Trophoblast cell (in vitro differentiated cells and primary cell): ENCODE measurements around the gene MOXD1.

Experiments used
- DNase-seq, 2 donors: peaks; one replicate each; pipeline ENCODE4 v3.0.0-alpha.2; 2016
- H2AFZ ChIP-seq: 2 replicates; pipeline ENCODE4 v1.6.1; 2013; ENCODE audit warnings: low read length, moderate library complexity, mild to moderate bottlenecking; ENCODE audit not compliant: insufficient read depth, poor library complexity
- H2AK5ac ChIP-seq: 2 replicates; pipeline ENCODE4 v1.6.1; 2013; ENCODE audit warnings: mild to moderate bottlenecking, low read length
- H2BK120ac ChIP-seq: 2 replicates; pipeline ENCODE4 v1.6.1; 2013; ENCODE audit warnings: low read length, mild to moderate bottlenecking, moderate library complexity; ENCODE audit not compliant: insufficient read depth, poor library complexity
- H2BK12ac ChIP-seq: 2 replicates; pipeline ENCODE4 v1.6.1; 2013; ENCODE audit warnings: mild to moderate bottlenecking, low read length, moderate library complexity
- H2BK5ac ChIP-seq: 2 replicates; pipeline ENCODE4 v1.6.1; 2013; ENCODE audit warnings: low read length, low read depth, moderate library complexity, mild to moderate bottlenecking; ENCODE audit not compliant: poor library complexity
- H3K14ac ChIP-seq: 2 replicates; pipeline ENCODE4 v1.6.1; 2013; ENCODE audit warnings: mild to moderate bottlenecking, low read length
- H3K18ac ChIP-seq: 2 replicates; pipeline ENCODE4 v1.6.1; 2013; ENCODE audit warnings: mild to moderate bottlenecking, low read length
- H3K23ac ChIP-seq: 2 replicates; pipeline ENCODE4 v1.6.1; 2013; ENCODE audit warnings: low read length
- H3K27ac ChIP-seq: 2 replicates; pipeline ENCODE4 v1.5.1; 2013; ENCODE audit warnings: low read depth, mild to moderate bottlenecking, inconsistent platforms, low read length, moderate library complexity
- H3K27me3 ChIP-seq: 2 replicates; pipeline ENCODE4 v1.6.1; 2013; ENCODE audit warnings: inconsistent platforms, mild to moderate bottlenecking, low read length, moderate library complexity; ENCODE audit not compliant: insufficient read depth
- H3K36me3 ChIP-seq, 2 experiments: 1 replicate in 1 of 2; 2 replicates in 1 of 2; pipeline ENCODE4 v1.6.1; 2013; ENCODE audit warnings: low read length in 2 of 2, mild to moderate bottlenecking in 2 of 2, moderate library complexity in 1 of 2; ENCODE audit not compliant: insufficient read depth in 2 of 2, control insufficient read depth in 1 of 2
- H3K4ac ChIP-seq: 2 replicates; pipeline ENCODE4 v1.6.1; 2013; ENCODE audit warnings: low read depth, mild to moderate bottlenecking, low read length, moderate library complexity
- H3K4me1 ChIP-seq, 2 experiments: 1 replicate in 1 of 2; 2 replicates in 1 of 2; pipeline ENCODE4 v1.6.1; 2013; ENCODE audit warnings: low read length in 2 of 2, mild to moderate bottlenecking in 2 of 2, moderate library complexity in 1 of 2; ENCODE audit not compliant: insufficient read depth in 2 of 2, control insufficient read depth in 1 of 2
- H3K4me2 ChIP-seq: 2 replicates; pipeline ENCODE4 v1.6.1; 2013; ENCODE audit warnings: inconsistent platforms, mild to moderate bottlenecking, low read length, moderate library complexity
- H3K4me3 ChIP-seq: 2 replicates; pipeline ENCODE4 v1.5.1; 2013; ENCODE audit warnings: mild to moderate bottlenecking, low read depth, low read length, inconsistent platforms
- H3K79me1 ChIP-seq: one replicate; pipeline ENCODE4 v1.6.1; 2013; ENCODE audit warnings: low read length
- H3K79me2 ChIP-seq: 2 replicates; pipeline ENCODE4 v1.6.1; 2013; ENCODE audit warnings: low read length, mild to moderate bottlenecking; ENCODE audit not compliant: control insufficient read depth, insufficient read depth, poor library complexity
- H3K9ac ChIP-seq: 2 replicates; pipeline ENCODE4 v1.6.1; 2013; ENCODE audit warnings: mild to moderate bottlenecking, low read length
- H3K9me3 ChIP-seq: 2 replicates; pipeline ENCODE4 v1.6.1; 2013; ENCODE audit warnings: low read depth, mild to moderate bottlenecking, control low read depth, inconsistent platforms, low read length; ENCODE audit not compliant: insufficient read depth
- H4K12ac ChIP-seq: 2 replicates; pipeline ENCODE4 v1.6.1; 2013; ENCODE audit warnings: low read depth, mild to moderate bottlenecking, low read length, moderate library complexity
- H4K8ac ChIP-seq: 2 replicates; pipeline ENCODE4 v1.6.1; 2013; ENCODE audit warnings: low read depth, mild to moderate bottlenecking, low read length, moderate library complexity
- H4K91ac ChIP-seq: one replicate; pipeline ENCODE4 v1.6.1; 2013; ENCODE audit warnings: low read depth, mild to moderate bottlenecking, low read length, moderate library complexity
- WGBS: extraction: QIAGEN DNeasy Blood & Tissue Kit; methylation state at CpG from one replicate; pipeline ENCODE4 v1.1.7; 2013; ENCODE audit warnings: missing lambda C conversion rate; ENCODE audit not compliant: insufficient read length, insufficient coverage; ENCODE audit errors: extremely low coverage; 5-methylcytosine and 5-hydroxymethylcytosine counted together

Gene MOXD1

DNA sequence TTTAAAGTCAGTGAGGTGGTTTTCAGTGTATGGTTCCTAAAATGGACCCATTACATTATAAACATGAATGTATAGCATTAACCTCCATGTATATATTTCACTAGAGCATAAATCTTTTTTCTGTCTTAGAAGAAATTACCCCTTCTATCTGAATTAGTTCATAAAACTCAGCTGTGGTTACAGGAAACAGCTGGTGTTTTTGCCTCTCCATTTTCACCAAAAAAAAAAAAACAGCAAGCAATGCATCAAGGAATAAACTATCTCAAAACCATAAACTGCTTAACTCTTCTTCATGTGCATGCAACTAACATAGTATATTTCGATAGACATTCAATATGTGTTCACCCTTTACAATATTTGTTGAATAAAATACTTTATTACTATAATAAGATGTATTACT is 40.2 kb downstream of the MOXD1 start:
- Histone ChIP-seq H3K79me2 (no peaks in the 10 kb centered on the region), H3K4ac (no peak overlapping the region), H4K8ac (no peak overlapping the region), H3K27ac (no peak overlapping the region), H3K4me2 (no peak overlapping the region), H3K14ac (no peak overlapping the region), H2AK5ac (no peak overlapping the region), H3K4me3 (no peak overlapping the region), H2BK120ac (no peak overlapping the region), H3K18ac (no peak overlapping the region), H2AFZ (no peak overlapping the region), H4K12ac (no peak overlapping the region), H3K79me1 (no peaks in the 10 kb centered on the region), H2BK5ac (no peak overlapping the region), H3K27me3 (no peaks in the 10 kb centered on the region), H3K4me1 (no peaks in the 10 kb centered on the region), H3K9me3 (no peaks in the 10 kb centered on the region), H2BK12ac (no peak overlapping the region), H3K9ac (no peak overlapping the region), H4K91ac (no peak overlapping the region), H3K23ac (no peak overlapping the region), H3K36me3 (no peaks in the 10 kb centered on the region)
- DNase-seq = no peak
- no CpG with 5 or more reads among the region's 1 CpG for WGBS

- Histone ChIP-seq H3K4me1 (no peaks in the 10 kb centered on the region), H3K4ac (no peak overlapping the region), H3K4me3 (no peak overlapping the region), H2AFZ (no peak overlapping the region), H2BK5ac (no peak overlapping the region), H3K27me3 (no peaks in the 10 kb centered on the region), H3K23ac (no peak overlapping the region), H3K79me2 (no peaks in the 10 kb centered on the region), H4K12ac (no peak overlapping the region), H3K18ac (no peak overlapping the region), H2AK5ac (no peak overlapping the region), H4K91ac (no peak overlapping the region), H3K9ac (no peak overlapping the region), H4K8ac (no peak overlapping the region), H2BK120ac (no peak overlapping the region), H2BK12ac (no peak overlapping the region), H3K9me3 (no peaks in the 10 kb centered on the region), H3K27ac (no peak overlapping the region), H3K79me1 (no peaks in the 10 kb centered on the region), H3K4me2 (no peak overlapping the region), H3K14ac (no peak overlapping the region), H3K36me3 (no peaks in the 10 kb centered on the region)
- no peak for DNase-seq
- no CpG with 5 or more reads among the region's 2 CpGs for WGBS
Observed at GRCh38 chr6:132359886-132360285, 41.4 kb downstream of the MOXD1 start.

- Histone ChIP-seq H3K4ac (no peak overlapping the region), H3K27me3 (no peaks in the 10 kb centered on the region), H3K18ac (no peak overlapping the region), H3K14ac (no peak overlapping the region), H3K27ac (no peak overlapping the region), H2BK5ac (no peak overlapping the region), H2AK5ac (no peak overlapping the region), H4K8ac (no peak overlapping the region), H2BK120ac (no peak overlapping the region), H3K4me3 (no peak overlapping the region), H3K9ac (no peak overlapping the region), H3K23ac (no peak overlapping the region), H3K4me1 (no peaks in the 10 kb centered on the region), H3K79me1 (no peaks in the 10 kb centered on the region), H3K36me3 (no peaks in the 10 kb centered on the region), H2BK12ac (no peak overlapping the region), H3K79me2 (no peaks in the 10 kb centered on the region), H3K9me3 (peaks cover 2% of the 10 kb centered on the region), H3K4me2 (no peak overlapping the region), H4K12ac (no peak overlapping the region), H4K91ac (no peak overlapping the region), H2AFZ (no peak overlapping the region)
- DNase-seq = no peak
Observed at GRCh38 chr6:132357120-132357519, 44.2 kb downstream of the MOXD1 start.

GRCh38 chr6:132354517-132355167 is 46.6 kb downstream of the MOXD1 start:
- Histone ChIP-seq H3K18ac (no peak overlapping the region), H2BK5ac (no peak overlapping the region), H2BK120ac (no peak overlapping the region), H3K14ac (no peak overlapping the region), H3K27ac (no peak overlapping the region), H2BK12ac (no peak overlapping the region), H3K36me3 (no peaks in the 10 kb centered on the region), H3K9ac (no peak overlapping the region), H3K23ac (no peak overlapping the region), H3K79me2 (no peaks in the 10 kb centered on the region), H4K8ac (no peak overlapping the region), H3K4ac (no peak overlapping the region), H3K9me3 (peaks cover 2% of the 10 kb centered on the region), H3K27me3 (no peaks in the 10 kb centered on the region), H3K4me1 (no peaks in the 10 kb centered on the region), H2AFZ (no peak overlapping the region), H3K4me3 (no peak overlapping the region), H2AK5ac (no peak overlapping the region), H4K12ac (no peak overlapping the region), H4K91ac (no peak overlapping the region), H3K4me2 (no peak overlapping the region), H3K79me1 (no peaks in the 10 kb centered on the region)
- no CpG with 5 or more reads among the region's 7 CpGs for WGBS
- no peak for DNase-seq
